SK-N-SH (cell line): ENCODE data around the gene CCDC30.

Source experiments
- CTCF ChIP-seq: fragments of 200-600 bp; sonication (generic); IDR thresholded peaks from 2 replicates; pipeline ENCODE4 v1.6.1; 2017; ENCODE audit warnings: antibody characterized with exemption, mild to moderate bottlenecking, moderate library complexity
- JUND ChIP-seq: IDR thresholded peaks from 2 replicates; pipeline ENCODE4 v1.4.0; 2012
- POLR2AphosphoS5 ChIP-seq: IDR thresholded peaks from 2 replicates; pipeline ENCODE4 v1.6.1; 2012; ENCODE audit warnings: low read depth, low read length
- RAD21 ChIP-seq: IDR thresholded peaks from 2 replicates; pipeline ENCODE4 v1.6.1; 2012; ENCODE audit warnings: mild to moderate bottlenecking, low read length
- RFX5 ChIP-seq: IDR thresholded peaks from 2 replicates; pipeline ENCODE4 v1.6.1; 2012; ENCODE audit warnings: mild to moderate bottlenecking, improper control_type of control experiment, low read length
- SIN3A ChIP-seq: IDR thresholded peaks from 2 replicates; pipeline ENCODE4 v1.6.1; 2012; ENCODE audit warnings: low read depth, mild to moderate bottlenecking, low read length, moderate library complexity, borderline replicate concordance

- TF ChIP-seq SIN3A (no peak), CTCF (no peak), RFX5 (no peak), RAD21 (no peak), POLR2AphosphoS5 (no peak), JUND (no peak)
Observed at GRCh38 chr1:42592811-42593210, 129.7 kb downstream of the CCDC30 start.
